HG02938 (cell line): Measurements from ENCODE around the gene RAP1B.

ENCODE experiments used
- ATAC-seq: cut with Tn5 transposase; IDR thresholded peaks from one replicate; pipeline ENCODE4 v1.9.1; 2021; ENCODE audit warnings: mild to moderate bottlenecking, moderate library complexity; ENCODE audit not compliant: unreplicated experiment

The RAP1B gene

DNA sequence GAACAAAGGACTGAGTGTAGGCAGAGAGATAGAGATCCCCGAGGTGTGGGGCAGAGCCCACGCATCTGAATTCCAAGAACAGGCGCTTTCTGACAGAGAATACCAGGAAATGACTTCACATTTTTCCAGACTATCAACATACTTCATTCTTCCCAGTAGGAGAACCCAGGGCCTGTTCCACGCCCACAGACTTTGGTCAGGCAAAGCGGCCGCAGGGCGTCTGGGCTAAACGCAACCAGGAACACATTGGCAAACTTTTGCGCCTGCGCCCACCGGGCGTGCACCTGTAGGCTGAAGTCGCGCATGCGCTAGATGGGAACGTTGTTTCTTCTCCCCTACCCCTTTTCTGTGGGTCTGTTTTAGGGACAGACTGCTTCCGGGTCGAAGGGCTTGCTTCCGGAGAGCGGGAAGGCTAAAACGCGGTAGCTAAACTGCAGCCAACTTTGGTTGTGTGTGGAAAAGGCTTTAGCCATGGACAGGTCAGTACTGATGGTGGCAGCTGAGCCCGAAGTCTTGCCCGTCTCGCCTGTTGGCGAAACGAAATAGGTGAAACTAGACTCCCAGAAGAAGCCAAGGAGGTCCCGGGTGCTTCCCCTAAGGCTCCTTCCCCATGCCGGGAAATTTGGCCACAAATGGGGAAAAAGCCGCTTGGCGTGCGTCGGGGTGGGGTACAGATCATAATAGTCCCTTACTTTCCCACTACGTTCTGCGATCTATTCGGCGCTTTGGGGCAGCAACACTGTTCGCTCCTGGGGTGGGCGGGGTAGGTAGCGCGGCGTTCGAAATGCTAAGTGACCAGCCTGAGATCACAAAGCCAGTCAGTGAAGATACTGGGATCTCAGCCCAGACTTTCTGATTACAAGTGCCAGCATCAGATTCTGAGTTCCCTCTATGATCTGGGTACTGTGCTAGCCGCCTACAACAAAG, 76.2 kb downstream of the RAP1B start, which contains the start of gene NUP107:
Gene NUP107 (plus strand): TSS at position 384 of the 927 bp plus-strand sequence. CDS start 88 bp downstream, at position 472.
- peak; percentile 96 for ATAC-seq

- ATAC-seq: peak; percentile 67
These were observed 84.8 kb downstream of the RAP1B start for GRCh38 chr12:68695454-68695853.

- ATAC-seq: no peak
These were observed 88.8 kb downstream of the RAP1B start for GRCh38 chr12:68699486-68699885.
